ENCODE data around the gene PMEPA1.

PMEPA1 gene

DNA sequence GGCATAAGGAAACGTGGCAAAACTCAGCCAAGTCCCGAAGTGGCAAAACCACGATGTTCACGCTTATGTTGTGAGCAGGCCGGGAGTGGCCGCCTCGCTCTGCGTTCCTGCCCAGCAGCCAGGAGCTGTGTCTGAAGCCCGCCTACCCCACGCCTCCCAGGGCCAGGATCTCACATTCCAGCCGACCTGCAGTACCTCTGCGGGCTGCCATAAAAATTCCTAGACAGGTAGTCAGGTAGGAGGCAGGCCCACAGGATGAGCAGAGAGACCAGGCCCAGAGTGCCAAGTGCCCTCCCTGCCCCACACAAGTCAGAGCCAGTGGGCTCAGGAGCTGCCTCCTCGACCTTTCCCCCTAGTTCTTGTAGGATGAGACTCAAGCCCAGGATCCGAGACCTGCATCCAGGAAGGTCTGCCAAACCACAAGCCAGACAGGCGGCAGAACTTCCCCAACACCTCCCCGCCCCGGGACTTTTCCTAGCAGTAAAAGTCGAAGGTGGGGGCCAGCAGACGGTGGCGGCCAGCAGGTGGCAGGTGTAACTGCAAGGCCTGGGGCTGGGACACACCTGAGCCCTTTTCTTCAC is 16.7 kb downstream of the PMEPA1 start:
- DNase-seq, result no peak

DNA sequence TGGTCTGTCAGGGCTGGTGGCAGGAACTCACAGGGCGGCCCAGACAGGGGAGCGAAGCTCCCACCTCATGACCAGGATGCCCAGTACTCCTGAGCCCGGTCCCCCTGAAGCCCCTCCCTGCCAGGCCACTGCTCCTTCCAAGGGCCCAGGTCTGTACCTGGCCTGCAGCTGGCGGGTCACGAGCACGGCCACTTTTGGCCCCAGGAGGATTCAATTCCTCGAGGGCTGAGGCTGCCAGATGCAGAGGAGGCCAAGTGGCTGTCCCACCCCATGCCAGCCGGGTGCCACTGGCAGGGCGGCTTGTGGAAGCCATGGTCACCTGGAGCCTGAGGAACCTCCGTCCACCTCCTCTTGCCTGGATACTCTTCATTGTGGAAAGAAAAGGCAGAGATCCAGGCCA is 17.4 kb downstream of the PMEPA1 start:
- no peak for DNase-seq

DNA sequence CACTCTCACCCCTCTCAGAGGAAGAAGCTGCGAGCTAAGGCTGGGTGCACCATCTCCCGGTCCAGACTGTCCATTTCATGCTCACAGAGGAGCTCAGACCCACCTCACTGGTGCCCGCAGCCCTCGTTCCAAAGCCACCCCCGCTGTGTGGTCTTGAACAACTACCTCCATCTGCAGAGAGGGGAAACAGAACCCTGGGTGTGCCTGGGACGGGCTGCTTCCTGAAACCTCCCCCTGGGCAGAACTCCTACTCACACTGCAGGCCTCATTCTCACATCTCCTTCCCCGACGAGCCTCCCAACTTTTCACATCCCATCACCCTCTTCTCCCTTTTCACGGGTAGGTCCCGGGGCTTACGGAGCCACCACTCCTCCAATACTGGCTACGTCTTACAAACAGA is 18.1 kb downstream of the PMEPA1 start:
- DNase-seq, result no peak

DNA sequence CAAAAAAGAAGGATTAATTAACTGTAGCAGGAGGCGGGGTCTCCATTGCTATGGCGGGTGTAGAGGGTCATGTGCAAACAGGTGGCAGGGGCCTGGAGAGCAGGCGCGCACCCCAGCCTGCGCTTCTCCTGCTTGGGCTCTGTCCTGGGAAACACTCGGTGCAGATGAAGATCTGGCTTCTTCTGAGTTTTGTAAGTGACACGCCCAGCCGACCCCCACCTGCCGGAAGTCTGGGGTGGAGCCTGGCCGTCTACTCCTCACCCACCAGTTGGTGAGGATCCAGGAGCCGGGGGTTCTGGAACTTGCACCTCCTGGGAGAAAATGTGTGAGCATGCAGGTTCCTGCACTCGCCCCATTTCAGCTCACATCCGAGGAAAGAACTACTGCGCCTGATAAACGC is 19.3 kb downstream of the PMEPA1 start:
- no peak for DNase-seq

DNA sequence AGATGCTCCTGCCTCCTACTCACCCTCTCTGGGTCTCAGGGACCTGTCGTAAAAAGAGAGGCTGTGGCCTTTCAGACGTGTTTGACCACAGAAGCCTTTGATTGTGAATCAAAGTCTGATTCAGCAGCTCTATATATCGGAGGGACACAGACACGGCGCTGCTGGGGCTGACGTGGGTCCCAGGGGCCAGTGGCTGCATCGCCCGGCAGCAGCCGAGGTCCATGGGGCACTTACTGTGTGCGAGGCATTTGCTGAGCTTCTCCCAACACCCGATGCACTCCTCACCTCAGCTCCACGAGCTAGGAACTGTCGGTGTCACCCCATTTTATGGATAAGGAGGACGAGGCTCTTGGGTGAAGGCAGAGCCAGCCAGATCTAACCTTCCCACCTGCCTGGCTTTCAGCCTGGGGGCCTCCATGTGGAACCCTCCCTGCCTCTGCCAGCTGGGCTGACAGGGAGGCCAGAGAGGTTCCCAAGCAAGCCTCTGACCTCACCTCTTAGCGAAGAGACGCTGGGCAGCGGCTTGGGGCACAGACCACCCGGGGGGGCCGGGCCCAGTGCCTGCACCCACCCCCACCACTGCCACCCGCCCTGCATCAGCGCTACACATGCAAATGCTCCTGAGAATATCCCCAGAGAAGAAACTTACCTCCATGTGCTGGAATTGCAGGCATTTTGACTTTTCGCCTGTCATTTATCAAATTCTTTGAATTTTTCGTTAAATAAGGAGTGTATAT is 19.9 kb downstream of the PMEPA1 start:
- no peak for DNase-seq

DNA sequence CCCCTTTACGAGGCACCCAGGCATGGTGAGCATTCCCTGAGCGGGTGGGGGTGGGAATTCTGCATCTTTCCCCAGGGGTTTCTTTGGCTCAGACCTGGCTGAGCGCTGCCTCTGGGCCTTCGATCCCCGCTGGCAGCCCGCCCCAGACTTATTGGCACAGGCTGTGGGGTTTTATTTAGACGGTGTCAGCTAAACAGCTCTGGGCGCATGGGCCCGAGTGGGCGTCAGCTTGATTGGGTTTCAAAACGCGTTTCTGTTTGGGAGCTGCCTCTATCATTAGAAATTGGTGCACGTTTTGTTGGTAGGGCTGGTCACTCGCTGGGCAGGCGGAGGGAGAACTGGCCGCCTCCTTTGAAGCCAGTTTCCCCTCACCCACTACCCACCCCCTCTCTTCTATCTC is 21.0 kb downstream of the PMEPA1 start:
- no peak for DNase-seq

DNA sequence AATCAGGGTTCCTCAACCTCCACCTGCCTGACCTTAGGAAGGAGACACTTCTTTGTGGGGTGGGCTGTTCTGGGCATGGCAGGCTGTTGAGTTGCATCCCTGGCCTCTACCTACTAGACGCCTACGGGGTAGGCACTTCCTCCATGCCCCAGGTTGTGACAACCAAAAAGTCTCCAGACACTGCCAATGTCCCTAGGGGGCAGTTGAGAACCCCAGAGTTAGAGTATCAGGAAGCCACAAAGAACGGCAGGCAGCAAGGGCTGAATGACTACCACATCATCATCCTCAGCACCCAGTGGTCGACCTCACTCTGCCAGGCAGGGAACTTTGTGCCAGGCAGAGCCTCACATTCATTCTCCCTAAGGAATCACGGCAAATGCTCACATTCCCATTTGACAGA is 21.5 kb downstream of the PMEPA1 start:
- DNase-seq, result no peak

DNA sequence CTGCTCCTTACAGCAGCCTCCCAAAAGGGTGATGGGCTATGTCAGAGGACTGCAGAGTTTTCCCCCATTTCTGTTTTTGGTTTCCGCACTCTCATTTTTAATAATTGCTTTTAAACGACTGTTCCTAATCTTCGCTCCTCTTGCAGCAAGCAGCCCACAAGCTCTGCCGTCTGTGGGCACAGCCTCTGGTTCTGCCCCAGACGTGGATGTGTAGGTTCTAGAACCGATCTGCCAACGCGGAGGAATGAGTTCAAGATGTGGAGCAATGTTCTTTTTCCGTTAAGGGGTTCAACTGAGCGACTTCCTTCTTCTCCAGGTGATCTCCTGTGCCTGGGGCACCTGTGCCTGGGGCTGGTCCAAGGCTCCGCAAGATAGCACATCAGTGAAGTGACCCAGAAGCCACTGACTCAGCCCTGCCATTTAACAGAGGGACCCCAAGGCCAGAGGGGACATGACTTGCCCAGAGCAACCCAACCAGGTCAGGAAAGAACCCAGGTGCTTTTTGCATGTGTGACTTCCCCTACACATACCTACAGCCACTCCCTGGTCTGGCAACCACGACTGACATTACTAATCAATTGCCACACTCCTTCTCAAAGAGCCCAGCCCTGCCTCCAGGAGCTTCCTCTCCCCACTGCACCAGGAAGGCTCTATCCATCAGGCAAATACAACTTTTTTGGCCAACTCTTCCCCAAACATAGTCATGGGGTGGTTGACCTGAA is 22.7 kb downstream of the PMEPA1 start:
- no peak for DNase-seq

DNA sequence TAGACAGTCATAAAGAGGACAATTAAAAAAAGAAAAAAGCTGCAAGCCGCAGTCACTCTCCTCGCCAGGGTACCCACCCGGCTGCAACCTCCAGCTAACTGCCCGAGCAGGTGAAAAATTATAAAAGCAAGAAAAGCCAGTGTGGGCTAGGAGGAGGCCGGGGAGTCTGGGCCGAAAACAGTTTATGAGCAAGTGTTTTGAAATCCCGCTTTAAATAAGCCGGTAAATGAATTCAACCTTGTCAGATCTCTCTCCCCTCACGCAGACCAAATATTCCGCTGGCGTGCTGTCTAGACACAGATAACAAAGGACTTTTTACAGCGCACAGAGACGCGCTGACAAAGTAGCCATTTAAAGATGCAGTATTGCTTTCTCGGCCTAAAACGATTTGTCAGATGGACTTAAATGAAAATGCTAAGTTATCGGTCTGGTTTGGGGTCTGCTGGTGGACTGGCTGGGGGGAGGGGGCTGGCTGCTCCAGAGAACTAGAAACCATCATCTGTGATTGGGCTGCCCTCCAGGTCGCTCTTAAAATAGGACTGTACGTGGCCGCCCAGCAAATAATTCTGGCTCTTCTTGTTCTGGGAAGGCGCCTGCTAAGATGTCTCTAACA is 24.6 kb downstream of the PMEPA1 start:
- DNase-seq, result peak; percentile 70

DNA sequence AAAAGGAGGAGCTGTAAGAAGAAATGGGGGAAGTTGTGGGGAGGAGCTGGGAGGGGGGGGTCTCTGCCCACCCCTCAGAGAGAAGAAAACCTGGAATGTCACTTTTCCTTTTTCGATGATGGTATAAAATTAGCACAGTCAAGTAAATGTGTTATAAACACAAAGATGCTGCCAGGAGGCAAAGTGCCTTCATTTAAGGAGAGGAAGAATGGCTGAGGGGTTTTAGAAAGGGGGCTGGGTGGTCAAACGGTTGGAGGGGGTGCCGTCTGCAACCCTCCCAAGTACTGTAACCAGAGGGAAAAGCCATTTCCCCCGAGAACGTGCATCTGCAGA is 25.0 kb downstream of the PMEPA1 start:
- no peak for DNase-seq

DNA sequence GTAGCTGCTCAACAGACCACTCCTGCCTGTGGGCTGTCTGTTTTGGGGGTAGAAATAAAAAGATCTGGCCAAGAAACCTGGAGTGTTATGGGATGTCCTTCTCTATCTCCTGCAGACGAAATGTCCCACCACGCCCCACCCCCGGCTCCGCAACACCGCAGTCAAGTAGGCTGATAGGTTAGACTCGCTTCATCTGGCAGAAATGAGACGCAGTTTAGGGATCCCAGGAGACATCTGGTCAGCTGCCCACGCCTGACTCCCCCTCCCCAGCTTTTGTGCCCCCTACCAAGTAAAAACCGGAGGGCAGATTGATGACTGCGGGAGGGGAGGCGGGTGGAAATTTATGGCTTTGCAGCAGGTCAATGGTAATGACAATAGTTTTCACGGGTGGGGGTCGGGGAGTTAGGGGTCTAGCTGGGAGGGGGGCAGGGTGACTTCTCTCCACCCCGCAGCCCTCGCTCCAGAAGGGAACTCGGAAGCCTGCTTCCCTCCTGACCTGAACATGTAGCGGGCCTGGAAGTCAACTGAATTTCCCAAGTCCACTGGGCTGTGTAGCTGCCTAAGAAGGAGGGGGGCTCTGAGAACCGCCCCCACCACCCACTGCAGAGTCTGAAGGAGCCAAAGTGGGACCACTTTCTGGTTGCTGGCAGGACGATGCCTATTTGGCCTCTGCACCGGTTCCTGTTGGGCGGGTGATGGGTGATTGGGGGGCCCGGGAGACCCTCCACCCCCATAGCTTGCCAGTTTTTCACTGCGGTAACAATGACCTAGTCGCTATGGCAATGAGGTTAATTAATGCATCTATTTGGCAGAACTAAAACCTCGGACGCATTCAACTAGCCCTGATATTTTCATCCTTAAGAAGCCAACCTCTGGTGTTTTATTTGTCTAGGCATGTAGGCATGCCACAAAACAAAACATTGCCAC is 25.7 kb downstream of the PMEPA1 start:
- DNase-seq, result peak; percentile 48

DNA sequence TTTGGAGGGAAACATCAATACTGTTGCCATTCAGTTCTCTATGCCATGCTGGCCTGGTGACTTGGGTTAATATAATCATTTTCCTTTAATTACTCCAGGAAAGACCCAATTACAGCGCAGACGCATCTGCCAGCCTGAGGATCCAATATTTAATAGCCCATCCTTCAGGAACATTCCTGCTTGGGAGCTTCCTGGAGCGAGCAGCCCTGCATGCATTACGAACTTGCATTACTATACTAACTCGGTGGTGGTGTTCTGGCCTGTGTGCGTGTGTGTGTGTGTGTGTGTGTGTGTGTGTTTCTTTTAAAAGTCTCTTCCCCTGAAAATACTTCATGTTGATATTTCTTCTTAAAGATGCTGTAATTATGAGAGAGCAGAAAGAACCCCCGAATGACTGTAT is 26.5 kb downstream of the PMEPA1 start:
- no peak for DNase-seq

DNA sequence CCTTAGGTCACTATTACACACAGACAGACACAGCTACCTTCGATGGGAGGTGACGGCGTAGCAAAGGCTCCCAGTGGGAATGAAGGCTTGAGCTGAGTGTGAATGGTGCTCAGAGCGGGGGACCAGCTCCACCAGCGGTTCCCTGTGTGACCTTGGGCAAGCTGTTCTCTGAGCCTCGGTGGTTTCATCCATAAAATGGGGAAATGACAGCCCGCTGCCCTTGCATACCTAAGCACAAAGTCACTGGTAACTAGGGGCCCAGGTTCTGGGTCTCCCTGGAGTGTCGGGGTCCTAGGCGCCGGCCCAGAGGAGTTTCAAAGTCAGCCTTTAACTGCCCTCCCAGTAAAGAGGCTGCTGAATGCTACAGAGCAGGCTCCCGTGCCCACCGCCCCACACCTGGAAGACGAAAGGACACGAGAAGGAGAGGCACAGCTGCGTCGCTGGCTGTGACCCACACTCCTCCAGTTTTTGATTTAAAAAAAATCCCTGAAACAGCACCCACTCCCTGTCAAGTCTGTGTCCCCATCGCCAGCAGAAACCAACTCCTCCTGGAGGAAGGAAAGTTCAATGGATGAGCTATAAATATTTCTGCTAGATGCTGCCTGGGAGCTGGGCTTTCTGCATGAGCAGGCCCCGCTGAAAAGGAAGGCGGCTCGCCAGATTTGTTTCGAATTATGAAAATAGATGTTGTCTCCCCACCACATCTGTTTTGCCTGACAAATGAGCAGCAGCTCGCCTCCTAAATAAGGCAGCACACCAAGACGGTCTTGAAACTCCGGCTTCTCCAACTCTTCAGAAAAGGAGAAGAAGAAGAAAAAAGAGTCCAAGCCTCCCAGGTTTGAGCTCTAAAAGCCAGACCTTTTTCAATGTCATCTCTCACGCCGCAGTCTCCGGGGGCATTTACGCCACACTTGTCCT is 27.4 kb downstream of the PMEPA1 start:
- DNase-seq, result no peak

DNA sequence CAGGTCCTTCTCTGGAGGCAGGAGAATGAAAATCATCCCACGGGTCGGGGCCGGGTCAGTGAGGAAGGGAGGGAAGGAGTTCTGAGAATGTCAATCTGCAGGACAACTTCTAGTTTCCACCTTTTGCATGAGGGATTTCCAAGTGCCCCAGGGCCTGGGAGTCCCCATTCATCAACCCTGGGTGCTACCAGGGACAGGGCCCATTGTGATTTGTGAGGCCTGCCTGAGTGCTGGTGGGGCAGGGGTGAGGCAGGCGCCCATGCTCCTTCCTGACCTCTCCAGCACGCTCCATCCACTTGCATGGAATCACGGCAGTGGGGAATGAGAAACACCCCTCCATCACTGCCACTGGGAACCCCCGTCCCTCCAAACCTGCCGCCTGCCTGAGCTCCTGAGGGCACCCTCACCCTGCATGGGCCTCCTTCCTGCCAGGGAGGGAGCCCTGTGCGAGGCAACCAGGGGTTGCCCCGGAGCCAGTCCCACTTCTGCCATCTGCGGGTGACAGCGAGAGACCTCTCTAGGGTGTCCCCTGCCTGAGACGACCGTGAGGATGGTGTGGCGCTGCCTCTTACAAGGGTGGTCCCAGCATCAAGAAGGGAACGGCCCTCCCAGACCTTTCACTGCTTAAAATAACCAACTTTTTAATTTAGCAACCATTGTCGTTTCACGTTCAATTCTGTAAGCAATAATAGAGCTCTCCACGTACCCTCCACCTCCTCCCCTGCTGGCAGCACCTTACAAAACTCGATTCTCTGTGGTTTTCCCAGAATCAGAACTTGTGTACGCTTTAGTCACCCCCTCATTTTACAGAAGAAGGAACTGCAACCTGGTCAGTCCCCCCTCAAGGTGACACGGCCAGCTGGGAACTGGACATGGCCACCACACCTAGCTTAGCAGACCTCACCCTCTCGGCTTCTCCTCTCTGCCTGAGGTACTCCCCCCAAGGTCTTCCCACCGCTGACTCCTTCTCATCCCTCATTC is 28.6 kb downstream of the PMEPA1 start:
- no peak for DNase-seq

DNA sequence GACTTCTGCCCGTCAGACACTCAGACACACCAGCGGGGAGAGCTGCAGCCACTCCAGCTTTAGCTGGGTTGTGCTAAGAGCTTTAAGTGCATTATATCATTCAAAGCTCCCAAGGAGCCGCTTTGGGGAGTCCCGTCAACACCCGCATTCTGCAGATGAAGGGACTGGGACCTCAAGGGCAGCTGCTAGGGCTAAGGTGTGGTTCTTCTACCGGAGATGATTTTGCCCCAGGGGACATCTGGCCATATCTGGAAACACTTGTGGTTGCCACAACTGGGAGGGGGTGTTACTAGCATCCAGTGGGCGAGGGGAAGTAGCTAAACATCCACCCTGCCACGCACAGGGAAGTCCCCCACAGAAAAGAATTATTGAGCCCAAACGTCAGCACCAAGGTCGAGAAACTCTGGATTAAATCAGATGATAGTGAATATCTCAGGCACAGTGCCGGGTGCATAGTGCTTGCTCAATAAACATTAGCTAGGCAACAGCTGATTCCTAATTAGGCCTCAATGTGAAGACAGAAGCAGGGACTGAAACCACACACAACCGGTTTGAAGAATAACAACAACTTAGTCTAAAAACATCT is 29.6 kb downstream of the PMEPA1 start:
- peak; percentile 47 for DNase-seq

DNA sequence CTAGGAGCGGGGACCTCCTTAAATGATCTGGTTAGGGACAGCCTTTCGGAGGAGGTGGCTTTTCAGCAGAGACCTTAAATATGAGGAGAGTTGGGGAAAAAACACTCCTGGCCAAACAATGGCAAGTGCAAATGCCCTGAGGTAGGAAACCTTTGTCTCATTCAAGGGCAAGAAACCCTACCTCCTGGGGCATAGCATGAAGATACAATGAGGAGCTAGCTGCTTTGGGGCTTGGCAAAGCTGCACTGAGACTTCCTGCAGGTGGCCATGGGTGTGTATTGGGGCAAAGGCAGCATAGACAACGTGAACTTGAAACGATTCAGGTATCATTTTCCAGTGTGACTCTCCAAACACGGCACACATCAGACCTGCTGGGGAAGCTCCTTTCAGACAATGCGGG is 30.7 kb downstream of the PMEPA1 start:
- DNase-seq, result no peak

DNA sequence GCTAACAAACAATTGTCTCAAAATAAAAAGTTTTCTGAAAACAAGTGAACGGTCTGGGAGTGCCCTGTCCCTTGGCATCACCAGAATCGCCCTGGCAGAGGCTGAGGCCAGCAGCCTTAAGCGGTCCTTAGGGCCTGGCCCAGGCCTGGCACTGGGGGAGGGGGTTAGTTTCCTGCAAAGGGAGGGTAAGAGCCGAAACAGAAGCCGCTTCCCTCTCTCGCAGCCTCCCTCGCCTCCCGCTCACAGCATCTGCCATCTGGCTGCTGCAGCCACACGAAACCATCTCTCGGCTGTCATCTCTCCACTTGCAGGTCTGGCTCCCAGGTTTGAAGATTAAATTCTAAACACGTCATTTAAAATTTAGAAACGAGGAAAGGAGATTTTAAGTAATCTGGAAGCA is 31.5 kb downstream of the PMEPA1 start:
- DNase-seq, result no peak

DNA sequence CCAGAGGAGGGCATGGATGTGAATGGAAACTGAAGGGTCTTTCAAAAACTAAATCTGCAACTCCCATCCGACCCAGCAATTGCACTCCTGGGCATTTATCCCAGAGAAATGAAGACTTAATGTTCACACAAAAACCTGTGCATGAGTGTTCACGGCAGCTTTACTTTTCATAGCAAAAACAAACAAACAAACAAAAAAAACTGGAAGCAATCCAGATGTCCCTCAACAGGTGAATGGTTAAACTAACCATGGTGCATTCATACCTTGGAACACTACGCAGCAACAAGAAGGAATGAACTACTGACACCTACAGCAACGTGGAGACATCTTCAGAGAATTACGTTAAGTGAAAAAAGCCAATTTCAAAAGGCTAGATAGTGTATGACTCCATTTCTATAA is 32.2 kb downstream of the PMEPA1 start:
- DNase-seq, result no peak

DNA sequence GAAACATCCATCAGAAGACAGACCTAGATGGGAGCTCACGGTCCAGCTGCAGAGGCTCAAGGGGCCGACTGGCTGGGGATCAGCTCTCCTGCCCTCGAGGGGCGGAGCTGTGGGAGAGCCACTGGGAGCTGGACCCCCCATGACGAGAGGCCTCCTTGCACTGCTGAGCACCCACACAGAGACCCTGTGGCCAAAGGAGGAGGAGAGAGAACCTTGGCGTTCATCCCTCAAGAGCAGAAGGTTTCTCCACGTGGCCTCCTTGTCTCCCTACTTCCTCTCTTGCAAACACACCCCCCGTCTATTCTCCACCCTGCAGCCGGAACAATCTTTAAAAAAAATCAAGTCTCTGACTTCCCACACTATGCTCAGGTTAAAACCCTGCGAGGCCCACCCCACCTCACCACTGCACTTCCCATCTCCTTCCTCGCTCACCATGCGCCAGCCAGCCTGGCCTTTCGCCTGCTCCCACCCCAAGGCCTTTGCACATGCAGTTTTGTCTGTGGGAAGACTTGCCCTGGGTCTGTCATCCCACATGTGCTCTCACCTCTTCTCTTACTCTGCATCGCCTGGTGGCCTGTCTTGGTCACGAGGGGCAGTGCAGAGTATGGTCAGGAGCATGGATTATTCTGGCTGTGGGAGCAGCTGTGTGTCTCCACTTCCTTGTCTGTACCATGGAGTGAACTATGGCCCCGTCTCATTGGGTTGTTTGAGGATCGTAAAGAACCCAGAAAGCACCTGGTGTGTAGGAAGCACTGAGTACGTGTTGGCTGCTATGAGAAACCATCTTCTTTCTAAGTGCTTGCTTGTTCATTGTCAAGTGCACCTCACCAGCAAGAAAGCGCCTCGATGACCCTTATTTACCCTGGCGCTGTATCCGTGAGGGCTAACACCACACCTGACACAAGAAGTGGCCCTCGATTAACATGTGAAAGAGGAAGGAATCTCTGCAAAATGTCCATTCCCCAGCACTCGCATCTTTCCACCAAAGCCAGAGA is 32.9 kb downstream of the PMEPA1 start:
- peak; percentile 81 for DNase-seq

All from DMS79 treated with DMSO at 0.1 percent for 48 hours (cell line).